Activated gamma-delta T cell treated with anti-CD3 and anti-CD28 coated beads, Interleukin-2, amount 50 U/mL, for 16 hours (primary cell): Measurements from ENCODE around the gene SLC6A9.
A peak's percentile ranks its signal among the peaks of the same experiment; 100 is the strongest.

Source experiments
- DNase-seq: peaks from one replicate; pipeline ENCODE4 v3.0.0-alpha.2; 2020; ENCODE audit warnings: low read depth

Gene SLC6A9

GRCh38 chr1:43983253-43983899 is 47.9 kb downstream of the SLC6A9 start:
- no peak for DNase-seq

DNA sequence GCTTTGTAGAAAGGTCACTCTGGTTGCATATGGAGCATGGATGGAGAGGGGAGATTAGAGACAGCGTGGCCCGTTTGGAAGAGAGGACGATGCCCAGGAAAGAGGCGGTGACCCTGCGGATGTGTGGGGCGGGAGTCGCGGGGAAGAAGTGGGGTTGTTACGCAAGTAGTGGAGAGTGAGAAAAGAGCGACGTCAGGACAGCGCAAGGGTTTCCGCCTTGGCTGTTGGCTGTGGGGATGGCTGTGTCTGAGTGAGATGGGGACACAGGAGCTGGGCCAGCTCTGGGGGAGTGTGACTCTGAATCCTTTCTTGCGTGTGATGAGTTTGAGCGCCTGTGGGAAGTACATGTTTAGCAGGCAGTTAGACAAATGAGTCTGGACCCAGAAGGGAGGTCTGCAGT is 48.5 kb downstream of the SLC6A9 start:
- no peak for DNase-seq

- no peak for DNase-seq
These were observed 49.0 kb downstream of the SLC6A9 start for GRCh38 chr1:43982241-43982640.

DNA sequence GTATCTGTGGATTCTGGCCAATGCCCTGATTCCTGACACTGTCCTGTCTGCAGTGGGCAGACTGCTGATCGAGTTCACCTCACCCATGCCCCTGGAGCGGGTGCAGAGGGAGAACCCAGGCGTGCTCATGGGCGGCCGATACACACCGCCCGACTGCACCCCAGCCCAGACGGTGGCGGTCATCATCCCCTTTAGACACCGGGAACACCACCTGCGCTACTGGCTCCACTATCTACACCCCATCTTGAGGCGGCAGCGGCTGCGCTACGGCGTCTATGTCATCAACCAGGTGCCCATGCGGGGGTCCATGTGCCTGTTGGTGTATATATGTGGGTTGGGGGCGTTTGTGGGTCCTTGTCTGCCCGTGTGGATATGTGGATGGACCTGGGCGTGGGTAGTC is 49.6 kb downstream of the SLC6A9 start:
- DNase-seq = no peak

DNA sequence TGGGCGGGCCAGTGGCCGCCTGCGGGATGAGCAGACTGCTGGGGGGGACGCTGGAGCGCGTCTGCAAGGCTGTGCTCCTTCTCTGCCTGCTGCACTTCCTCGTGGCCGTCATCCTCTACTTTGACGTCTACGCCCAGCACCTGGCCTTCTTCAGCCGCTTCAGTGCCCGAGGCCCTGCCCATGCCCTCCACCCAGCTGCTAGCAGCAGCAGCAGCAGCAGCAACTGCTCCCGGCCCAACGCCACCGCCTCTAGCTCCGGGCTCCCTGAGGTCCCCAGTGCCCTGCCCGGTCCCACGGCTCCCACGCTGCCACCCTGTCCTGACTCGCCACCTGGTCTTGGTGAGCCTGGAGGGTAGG is 50.1 kb downstream of the SLC6A9 start:
- no peak for DNase-seq

- no peak for DNase-seq
These were observed 50.8 kb downstream of the SLC6A9 start for GRCh38 chr1:43980255-43981134.

GRCh38 chr1:43979528-43980254 is 51.6 kb downstream of the SLC6A9 start:
- no peak for DNase-seq

- no peak for DNase-seq
These were observed 52.1 kb downstream of the SLC6A9 start for GRCh38 chr1:43979261-43979527.

- DNase-seq = no peak
These were observed 52.6 kb downstream of the SLC6A9 start, which contains the start of gene B4GALT2 for GRCh38 chr1:43978551-43979260. Gene B4GALT2 (plus strand): TSS chr1:43979210. CDS start chr1:43981161, 1,951 bp downstream.

GRCh38 chr1:43978264-43978550 is 53.1 kb downstream of the SLC6A9 start:
- DNase-seq = no peak

DNA sequence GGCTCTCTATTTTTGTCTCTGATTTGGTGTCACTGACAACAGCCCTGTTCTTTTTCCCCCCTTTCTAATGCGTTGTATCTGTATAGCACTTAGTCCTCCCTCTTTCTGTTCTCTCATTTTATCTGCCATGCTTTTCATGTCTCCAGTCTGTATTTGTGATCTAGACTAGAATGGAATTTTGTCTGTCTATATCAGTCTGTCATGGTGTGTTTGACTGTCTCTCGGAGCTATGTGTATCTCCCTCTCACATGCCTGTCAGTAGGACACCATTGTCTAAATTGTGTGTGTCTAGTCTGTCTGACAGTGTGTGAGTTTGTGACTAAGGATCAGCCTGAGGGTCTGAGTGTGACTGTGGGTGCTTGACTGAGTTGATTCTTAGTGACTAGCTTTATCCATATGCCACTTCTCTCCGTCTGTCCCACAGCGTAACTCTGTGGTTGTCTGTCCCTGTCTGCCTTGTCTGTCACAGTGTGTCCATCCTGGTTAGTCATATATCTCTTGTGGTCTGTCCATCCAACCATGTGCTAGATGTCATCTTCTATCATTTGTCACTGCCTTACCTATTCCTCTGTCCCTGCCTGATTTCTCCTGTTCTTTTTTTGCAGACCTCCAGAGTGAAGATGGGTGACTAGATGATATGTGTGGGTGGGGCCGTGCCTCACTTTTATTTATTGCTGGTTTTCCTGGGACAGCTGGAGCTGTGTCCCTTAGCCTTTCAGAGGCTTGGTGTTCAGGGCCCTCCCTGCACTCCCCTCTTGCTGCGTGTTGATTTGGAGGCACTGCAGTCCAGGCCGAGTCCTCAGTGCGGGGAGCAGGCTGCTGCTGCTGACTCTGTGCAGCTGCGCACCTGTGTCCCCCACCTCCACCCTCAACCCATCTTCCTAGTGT is 53.6 kb downstream of the SLC6A9 start:
- DNase-seq = no peak

GRCh38 chr1:43976890-43977289 is 54.4 kb downstream of the SLC6A9 start:
- no peak for DNase-seq

GRCh38 chr1:43976045-43976444 is 55.2 kb downstream of the SLC6A9 start:
- no peak for DNase-seq

DNA sequence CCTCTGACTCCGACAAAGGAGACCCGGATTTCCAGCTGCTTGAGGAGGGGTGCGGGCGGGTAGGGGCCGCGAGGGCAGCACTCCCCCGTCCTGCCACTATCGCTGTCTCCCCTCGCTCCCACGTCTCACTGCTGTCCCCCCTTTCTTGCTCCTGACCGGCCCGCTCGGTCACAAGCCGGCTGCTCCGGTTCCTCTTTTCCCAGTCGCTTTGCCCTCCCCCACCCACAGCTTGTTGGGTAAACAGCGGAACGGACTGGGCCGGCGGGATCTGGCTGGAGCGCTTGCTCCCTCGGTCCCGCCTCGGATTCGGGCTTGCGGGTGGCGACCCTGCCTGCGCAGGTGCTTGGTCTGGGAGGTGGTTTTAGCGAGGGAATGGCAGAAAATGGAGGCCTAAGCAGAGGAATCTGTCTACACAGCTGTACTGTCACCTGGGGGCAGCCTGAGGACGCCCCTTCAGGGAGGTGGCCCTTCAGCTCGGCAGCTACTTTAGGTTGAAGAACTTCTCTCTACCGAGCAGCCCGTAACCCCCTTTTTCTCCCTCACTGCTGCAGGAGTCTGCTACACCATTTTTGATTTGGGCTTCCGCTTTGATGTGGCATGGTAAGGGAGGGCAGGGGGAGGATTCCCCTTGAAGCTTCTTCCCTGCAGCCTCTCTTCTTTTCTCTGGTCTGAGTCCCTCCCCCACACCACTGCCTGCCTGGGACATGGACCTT is 55.9 kb downstream of the SLC6A9 start:
- no peak for DNase-seq

GRCh38 chr1:43974443-43975248 is 56.6 kb downstream of the SLC6A9 start, which contains the start of gene ATP6V0B:
Gene ATP6V0B (plus strand): TSS chr1:43974960. CDS start chr1:43975041, 81 bp downstream.
- peak; percentile 90 for DNase-seq

GRCh38 chr1:43973981-43974442 is 57.2 kb downstream of the SLC6A9 start:
- no peak for DNase-seq

DNA sequence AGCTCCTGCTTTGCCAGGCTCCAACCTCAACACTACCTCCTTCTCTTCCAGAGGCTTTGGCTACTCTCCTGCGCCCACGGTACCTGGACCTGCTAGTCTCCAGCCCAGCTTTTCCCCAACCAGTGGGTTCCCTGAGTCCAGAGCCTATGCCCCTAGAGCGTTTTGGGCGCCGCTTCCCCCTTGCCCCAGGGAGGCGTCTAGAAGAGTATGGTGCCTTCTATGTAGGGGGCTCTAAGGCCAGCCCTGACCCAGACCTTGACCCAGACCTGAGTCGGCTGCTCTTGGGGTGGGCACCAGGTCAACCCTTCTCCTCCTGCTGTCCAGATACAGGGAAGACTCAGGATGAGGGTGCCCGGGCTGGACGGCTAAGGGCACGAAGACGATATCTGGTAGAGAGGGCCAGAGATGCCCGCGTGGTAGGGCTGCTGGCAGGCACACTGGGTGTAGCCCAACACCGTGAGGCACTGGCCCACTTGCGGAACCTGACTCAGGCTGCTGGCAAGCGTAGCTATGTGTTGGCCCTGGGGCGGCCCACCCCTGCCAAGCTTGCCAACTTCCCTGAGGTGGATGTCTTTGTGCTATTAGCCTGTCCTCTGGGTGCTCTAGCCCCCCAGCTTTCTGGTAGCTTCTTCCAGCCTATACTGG is 59.8 kb downstream of the SLC6A9 start:
- no peak for DNase-seq

DNA sequence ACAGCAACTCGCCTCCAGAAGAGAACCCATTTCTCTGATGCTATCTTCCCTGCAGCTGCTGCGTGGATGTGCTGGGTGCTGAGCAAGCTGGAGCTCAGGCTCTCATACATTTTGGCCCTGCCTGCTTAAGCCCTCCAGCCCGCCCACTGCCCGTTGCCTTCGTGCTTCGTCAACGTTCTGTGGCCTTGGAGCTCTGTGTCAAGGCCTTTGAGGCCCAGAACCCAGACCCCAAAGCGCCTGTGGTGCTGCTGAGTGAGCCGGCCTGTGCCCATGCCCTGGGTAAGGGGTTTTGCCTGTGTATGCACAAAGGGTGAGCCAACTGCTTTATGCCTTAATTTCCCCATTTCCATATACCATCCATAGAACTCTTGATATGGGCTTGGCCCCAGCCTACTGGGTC is 60.4 kb downstream of the SLC6A9 start:
- no peak for DNase-seq

- no peak for DNase-seq
These were observed 60.8 kb downstream of the SLC6A9 start for GRCh38 chr1:43970502-43970901.
